ENCODE results near the gene LASP1.
A peak's percentile ranks its signal among the peaks of the same experiment; 100 is the strongest.
"Not testable (repeated sequence)": the region's sequence is repeated elsewhere in the genome, so short reads cannot be mapped to it uniquely, and the experiment has no call there.

The LASP1 gene

DNA sequence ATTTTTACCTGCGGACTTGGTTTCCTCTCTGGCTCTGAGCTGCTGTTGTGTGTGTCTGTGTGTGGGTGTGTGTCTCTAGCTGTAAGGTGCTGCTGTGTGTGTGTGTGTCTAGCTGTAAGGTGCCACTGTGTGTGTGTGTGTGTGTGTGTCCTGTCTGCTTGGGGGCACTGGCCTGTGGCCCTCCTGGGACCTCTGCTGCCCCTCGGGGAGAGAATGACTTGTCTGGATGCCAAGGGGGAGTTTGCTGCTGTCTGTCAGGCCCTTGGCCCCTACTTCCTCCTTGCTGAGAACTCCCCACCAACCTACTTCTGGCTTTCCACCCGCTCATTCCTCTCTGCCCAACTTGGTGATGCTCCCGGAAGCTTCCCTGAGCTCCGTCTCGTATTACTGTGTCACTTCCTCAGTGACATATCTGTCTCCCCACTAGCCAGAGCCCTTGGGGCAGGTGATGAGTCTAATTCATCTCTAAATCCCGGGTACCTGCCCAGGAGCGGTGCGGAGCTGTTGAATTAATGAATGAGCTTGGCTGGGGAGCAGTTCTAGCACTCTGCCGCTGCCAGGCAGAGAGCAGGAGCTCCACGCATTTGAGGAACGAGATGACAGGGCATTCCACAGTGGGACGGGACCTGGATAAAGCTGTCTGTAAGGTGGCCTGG lies 52.0 kb downstream of the LASP1 start:
- no peak overlapping the region for H3K4me3 ChIP-seq (ENCODE audit: low read depth, low read length)
- no peak for DNase-seq
- no peaks in the 10 kb centered on the region for H3K36me3 ChIP-seq
- no peaks in the 10 kb centered on the region for H3K27me3 ChIP-seq
- H3K9me3 ChIP-seq: no peaks in the 10 kb centered on the region
- peaks cover 13% of the 10 kb centered on the region for H3K4me1 ChIP-seq
- TF ChIP-seq, protein P1, sequence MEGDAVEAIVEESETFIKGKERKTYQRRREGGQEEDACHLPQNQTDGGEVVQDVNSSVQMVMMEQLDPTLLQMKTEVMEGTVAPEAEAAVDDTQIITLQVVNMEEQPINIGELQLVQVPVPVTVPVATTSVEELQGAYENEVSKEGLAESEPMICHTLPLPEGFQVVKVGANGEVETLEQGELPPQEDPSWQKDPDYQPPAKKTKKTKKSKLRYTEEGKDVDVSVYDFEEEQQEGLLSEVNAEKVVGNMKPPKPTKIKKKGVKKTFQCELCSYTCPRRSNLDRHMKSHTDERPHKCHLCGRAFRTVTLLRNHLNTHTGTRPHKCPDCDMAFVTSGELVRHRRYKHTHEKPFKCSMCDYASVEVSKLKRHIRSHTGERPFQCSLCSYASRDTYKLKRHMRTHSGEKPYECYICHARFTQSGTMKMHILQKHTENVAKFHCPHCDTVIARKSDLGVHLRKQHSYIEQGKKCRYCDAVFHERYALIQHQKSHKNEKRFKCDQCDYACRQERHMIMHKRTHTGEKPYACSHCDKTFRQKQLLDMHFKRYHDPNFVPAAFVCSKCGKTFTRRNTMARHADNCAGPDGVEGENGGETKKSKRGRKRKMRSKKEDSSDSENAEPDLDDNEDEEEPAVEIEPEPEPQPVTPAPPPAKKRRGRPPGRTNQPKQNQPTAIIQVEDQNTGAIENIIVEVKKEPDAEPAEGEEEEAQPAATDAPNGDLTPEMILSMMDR (IDR thresholded peaks at IDR 0.05; ENCODE audit: low read depth, low read length): no peak

DNA sequence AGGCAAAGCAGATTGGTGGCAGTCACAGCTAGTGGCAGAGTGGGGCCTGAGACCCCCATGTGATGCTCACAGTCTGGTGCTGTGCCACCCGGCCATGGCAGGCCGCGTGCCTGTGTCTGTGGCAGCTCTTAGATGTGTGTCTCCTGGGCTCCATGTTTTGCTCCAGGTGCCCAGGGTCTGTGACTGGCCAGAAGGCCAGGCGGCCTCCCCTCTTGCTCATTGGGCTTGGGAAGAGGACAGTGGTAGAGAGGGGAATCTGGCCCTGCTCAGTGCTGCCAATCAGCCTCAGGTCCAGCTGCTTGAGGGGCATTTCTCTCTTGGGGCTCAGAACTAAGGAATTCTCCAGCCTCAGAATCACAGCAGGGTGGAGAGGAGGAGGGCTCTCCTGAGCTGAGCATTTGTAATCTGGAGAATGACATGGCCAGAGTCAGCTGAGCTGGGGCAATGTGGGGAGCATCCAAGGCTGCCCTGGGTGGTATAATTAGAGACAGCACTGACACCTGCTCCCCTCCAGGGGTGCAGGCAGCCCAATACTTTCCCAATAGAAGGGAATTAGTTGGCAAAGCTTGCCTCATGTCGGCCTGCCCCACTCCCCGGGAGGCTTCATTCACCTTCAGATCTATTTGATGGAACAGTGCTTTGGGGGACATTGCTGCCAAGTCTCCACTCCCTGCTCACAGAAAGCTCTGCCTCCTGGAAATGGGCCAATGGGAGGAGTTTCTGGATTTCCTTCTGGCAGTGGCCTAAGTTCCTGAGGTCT lies 52.9 kb downstream of the LASP1 start:
- DNase-seq: peak; percentile 75
- Histone ChIP-seq H3K27me3 (no peaks in the 10 kb centered on the region), H3K9me3 (no peaks in the 10 kb centered on the region), H3K36me3 (no peaks in the 10 kb centered on the region), H3K4me1 (peaks cover 13% of the 10 kb centered on the region), H3K4me3 (ENCODE audit: low read depth, low read length) (no peak overlapping the region)
- TF ChIP-seq, protein P1 (IDR thresholded peaks at IDR 0.05; ENCODE audit: low read depth, low read length): no peak

DNA sequence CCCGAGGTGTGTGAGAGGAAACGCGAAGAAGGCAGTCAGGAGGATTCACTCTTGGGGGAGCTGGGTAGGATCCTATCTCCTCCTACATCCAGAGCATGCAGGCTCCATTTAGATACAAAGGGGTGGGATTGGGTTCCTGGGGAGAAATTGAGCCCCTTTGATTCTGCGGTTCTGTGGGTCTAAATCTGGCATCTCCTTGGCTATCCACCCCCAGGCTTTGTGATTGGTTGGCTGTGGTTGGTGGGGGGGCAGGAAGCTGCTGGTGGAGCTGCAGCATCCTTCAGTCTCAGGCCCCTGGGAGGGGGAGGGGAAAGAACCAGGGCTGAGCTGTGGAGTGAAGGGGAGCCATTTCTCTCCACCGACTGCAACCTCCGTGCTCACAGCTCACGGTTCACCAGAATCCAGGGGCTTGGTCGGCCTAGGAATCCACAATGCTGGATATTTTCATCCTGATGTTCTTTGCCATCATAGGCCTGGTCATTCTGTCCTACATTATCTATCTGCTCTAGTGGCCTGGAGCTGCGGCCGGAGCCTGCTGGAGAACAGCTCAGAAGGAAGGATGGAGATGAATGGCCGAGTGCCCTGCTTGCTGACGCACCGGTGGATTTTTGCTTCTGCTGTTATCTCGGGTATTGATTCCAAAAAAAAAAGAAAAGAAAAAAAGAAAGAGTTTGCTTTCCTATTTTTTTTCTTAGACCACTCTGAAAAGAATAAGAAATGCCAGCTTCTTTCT lies 55.6 kb downstream of the LASP1 start, which contains the start of gene LASP1NB:
TSS of gene LASP1NB (plus strand) at position 352 of the 733 bp plus-strand sequence.
- peak; percentile 94 for DNase-seq
- peaks cover 13% of the 10 kb centered on the region for H3K4me1 ChIP-seq

DNA sequence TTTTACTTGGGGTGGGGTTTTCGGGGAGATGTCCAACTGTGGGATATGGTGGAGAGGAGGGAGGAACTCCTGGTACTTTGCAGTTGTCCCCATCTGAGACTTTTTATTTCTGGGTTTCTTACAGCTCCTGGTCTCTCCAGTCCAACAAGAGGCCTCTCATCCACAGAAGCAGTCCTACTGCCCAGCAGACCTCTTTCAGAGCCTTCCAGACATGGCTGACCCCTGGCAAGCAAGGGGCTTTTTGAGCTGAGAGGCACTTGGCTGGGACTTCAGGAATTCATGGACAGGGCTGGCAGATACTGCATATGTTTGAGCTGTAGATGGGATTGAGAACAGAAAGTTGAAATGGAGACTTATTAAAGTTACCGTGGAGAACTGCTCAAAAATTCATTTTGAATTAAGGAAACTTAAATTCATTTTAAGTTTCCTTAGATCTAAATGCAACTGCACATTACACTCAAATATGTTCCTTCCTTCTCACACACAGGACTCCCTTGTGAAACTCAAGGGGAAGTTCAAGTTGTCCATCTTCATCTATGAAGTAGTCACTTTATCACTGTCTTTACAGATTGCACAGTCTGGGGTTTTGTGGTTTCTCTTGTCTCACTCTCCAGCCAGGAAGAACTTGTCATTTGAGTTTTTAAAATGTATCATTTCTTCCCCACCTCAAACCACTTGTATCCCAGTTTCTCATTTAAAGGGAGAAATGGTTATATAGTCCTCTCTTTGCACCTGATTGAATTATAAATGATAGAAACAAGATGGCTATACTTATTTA lies 56.6 kb downstream of the LASP1 start:
- no peaks in the 10 kb centered on the region for H3K36me3 ChIP-seq
- DNase-seq: no peak
- no peaks in the 10 kb centered on the region for H3K27me3 ChIP-seq
- H3K9me3 ChIP-seq: no peaks in the 10 kb centered on the region
- H3K4me1 ChIP-seq: peaks cover 13% of the 10 kb centered on the region
- H3K4me3 ChIP-seq (ENCODE audit: low read depth, low read length): peak overlapping the region; percentile 81
- TF ChIP-seq, protein P1 (IDR thresholded peaks at IDR 0.05; ENCODE audit: low read depth, low read length): no peak

More for the DNA sequence above, 55.6 kb downstream of the LASP1 start, which contains the start of gene LASP1NB:
- Histone ChIP-seq H3K27me3 (no peaks in the 10 kb centered on the region), H3K36me3 (no peaks in the 10 kb centered on the region), H3K4me3 (ENCODE audit: low read depth, low read length) (peak within 1 kb of the TSS; percentile 81), H3K9me3 (no peaks in the 10 kb centered on the region)
- TF ChIP-seq, protein P1 (IDR thresholded peaks at IDR 0.05; ENCODE audit: low read depth, low read length): no peak

DNA sequence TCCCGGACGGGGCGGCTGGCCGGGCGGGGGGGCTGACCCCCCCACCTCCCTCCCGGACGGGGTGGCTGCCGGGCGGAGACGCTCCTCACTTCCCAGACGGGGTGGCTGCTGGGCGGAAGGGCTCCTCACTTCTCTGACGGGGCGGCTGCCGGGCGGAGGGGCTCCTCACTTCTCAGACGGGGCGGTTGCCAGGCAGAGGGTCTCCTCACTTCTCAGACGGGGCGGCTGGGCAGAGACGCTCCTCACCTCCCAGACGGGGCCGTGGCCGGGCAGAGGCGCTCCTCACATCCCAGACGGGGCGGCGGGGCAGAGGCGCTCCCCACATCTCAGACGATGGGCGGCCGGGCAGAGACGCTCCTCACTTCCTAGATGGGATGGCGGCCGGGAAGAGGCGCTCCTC lies 60.9 kb downstream of the LASP1 start:
- H3K4me3 ChIP-seq (ENCODE audit: low read depth, low read length); DNase-seq; H3K4me1 ChIP-seq; H3K36me3 ChIP-seq; H3K27me3 ChIP-seq; H3K9me3 ChIP-seq: not testable (repeated sequence)

DNA sequence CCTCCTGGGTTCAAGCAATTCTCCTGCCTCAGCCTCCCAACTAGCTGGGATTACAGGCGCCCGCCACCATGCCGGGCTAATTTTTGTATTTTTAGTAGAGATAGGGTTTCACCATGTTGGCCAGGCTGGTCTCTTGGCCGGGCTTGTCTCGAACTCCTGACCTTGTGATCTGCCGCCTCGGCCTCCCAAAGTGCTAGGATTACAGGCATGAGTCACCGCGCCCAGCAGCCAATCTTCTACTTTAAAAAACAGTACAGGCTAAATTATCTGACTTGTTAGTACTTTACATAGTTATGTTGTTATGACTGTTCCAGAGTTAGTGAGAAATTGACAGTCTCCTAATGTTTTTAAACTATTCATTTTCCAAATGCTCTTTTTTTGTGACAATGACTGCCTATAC lies 64.1 kb downstream of the LASP1 start:
- not testable (repeated sequence) for H3K27me3 ChIP-seq; H3K4me3 ChIP-seq (ENCODE audit: low read depth, low read length); H3K4me1 ChIP-seq; H3K36me3 ChIP-seq; DNase-seq; H3K9me3 ChIP-seq
